Measurements from ENCODE around the gene NOL3. TPM values are rescaled to one million over a fixed set of nuclear protein-coding genes. Genes with fewer than 3 reads are reported as not detected.
A peak's percentile ranks its signal among the peaks of the same experiment; 100 is the strongest.

The NOL3 gene
- total and polyA plus RNA-seq, 4 donors: 3.0 to 18.0 (median 10.7) TPM

DNA sequence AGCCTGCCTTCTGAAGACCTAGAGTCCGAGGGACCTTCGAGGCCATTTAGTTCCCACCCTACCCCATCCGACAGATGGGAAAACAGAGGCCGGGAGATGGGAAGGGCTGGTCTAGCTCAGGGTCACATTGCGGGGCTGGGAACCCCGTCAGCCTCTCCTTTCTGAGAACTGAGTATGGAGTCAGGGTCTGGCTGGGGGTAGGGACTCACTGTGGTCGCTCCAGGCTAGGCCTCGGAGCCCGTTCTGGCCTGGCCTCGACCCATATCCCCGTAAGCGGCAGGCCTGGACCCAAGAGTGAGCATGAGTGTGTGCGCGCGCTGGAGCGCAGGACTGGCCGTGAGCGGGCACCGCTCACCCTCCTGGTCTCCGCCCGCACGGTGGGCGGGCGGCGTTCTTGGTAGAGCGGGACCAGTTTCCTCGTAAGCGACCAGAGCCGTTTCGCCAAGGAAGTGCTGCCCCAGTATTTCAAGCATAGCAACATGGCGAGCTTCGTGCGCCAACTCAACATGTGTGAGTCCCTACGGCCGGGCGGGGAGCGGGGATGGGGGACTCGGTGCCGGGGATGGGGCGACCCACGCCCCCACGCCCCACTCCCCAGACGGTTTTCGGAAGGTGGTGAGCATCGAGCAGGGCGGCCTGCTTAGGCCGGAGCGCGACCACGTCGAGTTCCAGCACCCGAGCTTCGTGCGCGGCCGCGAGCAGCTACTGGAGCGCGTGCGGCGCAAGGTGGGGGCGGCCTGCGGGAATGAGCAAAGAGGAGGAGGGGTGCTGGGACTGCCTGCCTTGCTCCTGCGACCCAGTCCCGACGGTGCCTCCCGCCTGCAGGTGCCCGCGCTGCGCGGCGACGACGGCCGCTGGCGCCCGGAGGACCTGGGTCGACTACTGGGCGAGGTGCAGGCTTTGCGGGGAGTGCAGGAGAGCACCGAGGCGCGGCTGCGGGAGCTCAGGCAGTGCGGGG, 4.9 kb upstream of the NOL3 start:
- H3K9me3 ChIP-seq (ENCODE audit: control insufficient read depth in 4 of 4, low read length in 3 of 4): no peaks in the 10 kb centered on the region
- no peak overlapping the region for H3K9ac ChIP-seq (ENCODE audit: low read depth in 1 of 2, low read length in 2 of 2)
- peaks cover 29 to 50% (median 38%) of the 10 kb centered on the region in 4 donors for H3K4me1 ChIP-seq (ENCODE audit: control insufficient read depth in 4 of 4, insufficient read depth in 4 of 4, low read length in 3 of 4)
- H3K27me3 ChIP-seq (ENCODE audit: control insufficient read depth in 4 of 4, insufficient read depth in 4 of 4, low read length in 3 of 4): no peaks in the 10 kb centered on the region
- peak overlapping the region in 1 of 3 donors; percentile 39 for H3K4me3 ChIP-seq (ENCODE audit: low read depth in 1 of 3, low read length in 3 of 3)
- WGBS: 22% methylated on average over 85 of the region's 85 CpGs
- H3K27ac ChIP-seq (ENCODE audit: low read depth in 1 of 2, low read length in 2 of 2): no peak overlapping the region
- H3K36me3 ChIP-seq (ENCODE audit: control insufficient read depth in 4 of 4, insufficient read depth in 3 of 4, low read depth in 1 of 4, low read length in 3 of 4): peaks cover 0 to 2% (median 0%) of the 10 kb centered on the region in 4 donors
- no peak for DNase-seq (ENCODE audit: low spot score)
- TF ChIP-seq HNF4A (conservative IDR thresholded peaks at IDR 0.05) (no peak), YY1 (IDR thresholded peaks at IDR 0.05) (no peak), HNF4G (IDR thresholded peaks at IDR 0.05) (no peak), TAF1 (conservative IDR thresholded peaks at IDR 0.05) (no peak), SP1 (IDR thresholded peaks at IDR 0.05) (no peak), FOXA2 (IDR thresholded peaks at IDR 0.05) (no peak), GABPA (IDR thresholded peaks at IDR 0.05 in 1 of 2, conservative IDR thresholded peaks at IDR 0.05 in 1 of 2) (no peak), JUND (IDR thresholded peaks at IDR 0.05) (no peak)
- TF ChIP-seq, protein P1, sequence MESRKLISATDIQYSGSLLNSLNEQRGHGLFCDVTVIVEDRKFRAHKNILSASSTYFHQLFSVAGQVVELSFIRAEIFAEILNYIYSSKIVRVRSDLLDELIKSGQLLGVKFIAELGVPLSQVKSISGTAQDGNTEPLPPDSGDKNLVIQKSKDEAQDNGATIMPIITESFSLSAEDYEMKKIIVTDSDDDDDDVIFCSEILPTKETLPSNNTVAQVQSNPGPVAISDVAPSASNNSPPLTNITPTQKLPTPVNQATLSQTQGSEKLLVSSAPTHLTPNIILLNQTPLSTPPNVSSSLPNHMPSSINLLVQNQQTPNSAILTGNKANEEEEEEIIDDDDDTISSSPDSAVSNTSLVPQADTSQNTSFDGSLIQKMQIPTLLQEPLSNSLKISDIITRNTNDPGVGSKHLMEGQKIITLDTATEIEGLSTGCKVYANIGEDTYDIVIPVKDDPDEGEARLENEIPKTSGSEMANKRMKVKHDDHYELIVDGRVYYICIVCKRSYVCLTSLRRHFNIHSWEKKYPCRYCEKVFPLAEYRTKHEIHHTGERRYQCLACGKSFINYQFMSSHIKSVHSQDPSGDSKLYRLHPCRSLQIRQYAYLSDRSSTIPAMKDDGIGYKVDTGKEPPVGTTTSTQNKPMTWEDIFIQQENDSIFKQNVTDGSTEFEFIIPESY (IDR thresholded peaks at IDR 0.05): no peak
- TF ChIP-seq, protein P2, sequence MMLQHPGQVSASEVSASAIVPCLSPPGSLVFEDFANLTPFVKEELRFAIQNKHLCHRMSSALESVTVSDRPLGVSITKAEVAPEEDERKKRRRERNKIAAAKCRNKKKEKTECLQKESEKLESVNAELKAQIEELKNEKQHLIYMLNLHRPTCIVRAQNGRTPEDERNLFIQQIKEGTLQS (IDR thresholded peaks at IDR 0.05): no peak

DNA sequence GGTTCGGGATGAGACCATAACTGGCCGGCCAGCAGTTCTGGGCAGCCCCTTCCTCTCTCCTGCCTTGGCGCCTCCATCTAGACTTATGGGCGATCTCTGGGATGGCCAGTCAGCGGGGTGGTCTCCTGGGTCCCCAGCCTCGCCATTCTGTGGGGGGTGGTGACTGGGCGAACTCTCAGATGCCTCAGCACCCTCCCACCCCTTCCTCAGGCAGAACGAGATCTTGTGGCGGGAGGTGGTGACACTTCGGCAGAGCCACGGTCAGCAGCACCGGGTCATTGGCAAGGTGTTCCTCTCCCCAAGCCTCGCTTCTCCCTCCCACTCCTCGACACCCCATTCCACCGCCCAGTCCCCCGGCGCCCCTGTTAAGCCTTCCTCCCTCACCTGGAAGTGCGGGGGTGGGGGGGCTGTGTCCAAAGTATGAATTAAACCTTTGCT, 4.2 kb upstream of the NOL3 start:
- H3K9me3 ChIP-seq (ENCODE audit: control insufficient read depth in 4 of 4, low read length in 3 of 4): no peaks in the 10 kb centered on the region
- TF ChIP-seq, protein P3, sequence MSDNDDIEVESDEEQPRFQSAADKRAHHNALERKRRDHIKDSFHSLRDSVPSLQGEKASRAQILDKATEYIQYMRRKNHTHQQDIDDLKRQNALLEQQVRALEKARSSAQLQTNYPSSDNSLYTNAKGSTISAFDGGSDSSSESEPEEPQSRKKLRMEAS (IDR thresholded peaks at IDR 0.05): no peak
- TF ChIP-seq HNF4G (IDR thresholded peaks at IDR 0.05) (no peak), GABPA (IDR thresholded peaks at IDR 0.05 in 1 of 2, conservative IDR thresholded peaks at IDR 0.05 in 1 of 2) (no peak), HNF4A (conservative IDR thresholded peaks at IDR 0.05) (no peak)
- WGBS: 53% methylated on average over 18 of the region's 18 CpGs
- H3K9ac ChIP-seq (ENCODE audit: low read depth in 1 of 2, low read length in 2 of 2): no peak overlapping the region
- H3K27me3 ChIP-seq (ENCODE audit: control insufficient read depth in 4 of 4, insufficient read depth in 4 of 4, low read length in 3 of 4): no peaks in the 10 kb centered on the region
- H3K4me1 ChIP-seq (ENCODE audit: control insufficient read depth in 4 of 4, insufficient read depth in 4 of 4, low read length in 3 of 4): peaks cover 29 to 43% (median 34%) of the 10 kb centered on the region in 4 donors
- H3K27ac ChIP-seq (ENCODE audit: low read depth in 1 of 2, low read length in 2 of 2): no peak overlapping the region
- H3K36me3 ChIP-seq (ENCODE audit: control insufficient read depth in 4 of 4, insufficient read depth in 3 of 4, low read depth in 1 of 4, low read length in 3 of 4): peaks cover 0 to 2% (median 0%) of the 10 kb centered on the region in 4 donors
- H3K4me3 ChIP-seq (ENCODE audit: low read depth in 1 of 3, low read length in 3 of 3): no peak overlapping the region
- no peak for DNase-seq (ENCODE audit: low spot score)

DNA sequence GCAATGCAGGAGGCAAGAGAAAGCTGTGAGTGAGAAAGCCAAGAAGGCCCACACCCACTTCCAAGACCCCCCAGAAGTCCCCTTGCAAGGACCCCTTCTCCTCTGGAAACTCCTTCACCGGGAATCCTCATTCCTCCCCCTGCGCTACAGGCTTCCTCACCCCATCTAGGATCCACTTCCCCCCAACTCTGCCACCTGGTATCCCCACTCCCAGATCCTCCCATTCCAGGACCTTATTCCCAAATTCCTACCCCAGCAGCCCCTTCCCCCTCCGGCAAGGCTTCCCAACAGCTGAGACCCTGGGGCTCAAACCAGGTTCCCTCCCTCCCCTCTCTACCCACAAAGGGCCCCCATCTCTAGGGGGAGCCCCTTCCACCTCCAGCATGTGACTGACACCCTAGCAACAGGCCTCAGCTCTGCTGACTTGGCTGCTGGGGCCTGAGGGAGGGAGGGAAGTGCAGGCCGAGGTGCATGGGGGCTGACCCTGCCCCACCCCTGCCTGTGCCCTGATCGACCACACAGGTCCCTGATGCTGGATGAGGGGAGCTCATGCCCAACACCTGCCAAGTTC, 3.7 kb upstream of the NOL3 start:
- no peak for TF ChIP-seq HNF4G (IDR thresholded peaks at IDR 0.05)
- TF ChIP-seq, protein P2 (IDR thresholded peaks at IDR 0.05): no peak
- TF ChIP-seq, protein P3 (IDR thresholded peaks at IDR 0.05): no peak
- no peak for TF ChIP-seq EGR1 (IDR thresholded peaks at IDR 0.05; ENCODE audit: low read depth in 2 of 2)
- TF ChIP-seq RXRA (IDR thresholded peaks at IDR 0.05): no peak
- no peak for TF ChIP-seq JUND (IDR thresholded peaks at IDR 0.05)
- TF ChIP-seq TAF1 (conservative IDR thresholded peaks at IDR 0.05): no peak
- no peak for TF ChIP-seq NR2F2 (IDR thresholded peaks at IDR 0.05)
- TF ChIP-seq GABPA (IDR thresholded peaks at IDR 0.05 in 1 of 2, conservative IDR thresholded peaks at IDR 0.05 in 1 of 2): no peak
- TF ChIP-seq, protein P4, sequence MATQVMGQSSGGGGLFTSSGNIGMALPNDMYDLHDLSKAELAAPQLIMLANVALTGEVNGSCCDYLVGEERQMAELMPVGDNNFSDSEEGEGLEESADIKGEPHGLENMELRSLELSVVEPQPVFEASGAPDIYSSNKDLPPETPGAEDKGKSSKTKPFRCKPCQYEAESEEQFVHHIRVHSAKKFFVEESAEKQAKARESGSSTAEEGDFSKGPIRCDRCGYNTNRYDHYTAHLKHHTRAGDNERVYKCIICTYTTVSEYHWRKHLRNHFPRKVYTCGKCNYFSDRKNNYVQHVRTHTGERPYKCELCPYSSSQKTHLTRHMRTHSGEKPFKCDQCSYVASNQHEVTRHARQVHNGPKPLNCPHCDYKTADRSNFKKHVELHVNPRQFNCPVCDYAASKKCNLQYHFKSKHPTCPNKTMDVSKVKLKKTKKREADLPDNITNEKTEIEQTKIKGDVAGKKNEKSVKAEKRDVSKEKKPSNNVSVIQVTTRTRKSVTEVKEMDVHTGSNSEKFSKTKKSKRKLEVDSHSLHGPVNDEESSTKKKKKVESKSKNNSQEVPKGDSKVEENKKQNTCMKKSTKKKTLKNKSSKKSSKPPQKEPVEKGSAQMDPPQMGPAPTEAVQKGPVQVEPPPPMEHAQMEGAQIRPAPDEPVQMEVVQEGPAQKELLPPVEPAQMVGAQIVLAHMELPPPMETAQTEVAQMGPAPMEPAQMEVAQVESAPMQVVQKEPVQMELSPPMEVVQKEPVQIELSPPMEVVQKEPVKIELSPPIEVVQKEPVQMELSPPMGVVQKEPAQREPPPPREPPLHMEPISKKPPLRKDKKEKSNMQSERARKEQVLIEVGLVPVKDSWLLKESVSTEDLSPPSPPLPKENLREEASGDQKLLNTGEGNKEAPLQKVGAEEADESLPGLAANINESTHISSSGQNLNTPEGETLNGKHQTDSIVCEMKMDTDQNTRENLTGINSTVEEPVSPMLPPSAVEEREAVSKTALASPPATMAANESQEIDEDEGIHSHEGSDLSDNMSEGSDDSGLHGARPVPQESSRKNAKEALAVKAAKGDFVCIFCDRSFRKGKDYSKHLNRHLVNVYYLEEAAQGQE (IDR thresholded peaks at IDR 0.05): no peak
- 83% methylated on average over 5 of the region's 5 CpGs for WGBS
- no peaks in the 10 kb centered on the region for H3K27me3 ChIP-seq (ENCODE audit: control insufficient read depth in 4 of 4, insufficient read depth in 4 of 4, low read length in 3 of 4)
- peaks cover 29 to 37% (median 32%) of the 10 kb centered on the region in 4 donors for H3K4me1 ChIP-seq (ENCODE audit: control insufficient read depth in 4 of 4, insufficient read depth in 4 of 4, low read length in 3 of 4)
- no peak for DNase-seq (ENCODE audit: low spot score)
- no peak overlapping the region for H3K9ac ChIP-seq (ENCODE audit: low read depth in 1 of 2, low read length in 2 of 2)
- peaks cover 0 to 2% (median 0%) of the 10 kb centered on the region in 4 donors for H3K36me3 ChIP-seq (ENCODE audit: control insufficient read depth in 4 of 4, insufficient read depth in 3 of 4, low read depth in 1 of 4, low read length in 3 of 4)
- H3K4me3 ChIP-seq (ENCODE audit: low read depth in 1 of 3, low read length in 3 of 3): no peak overlapping the region
- H3K9me3 ChIP-seq (ENCODE audit: control insufficient read depth in 4 of 4, low read length in 3 of 4): no peaks in the 10 kb centered on the region
- no peak overlapping the region for H3K27ac ChIP-seq (ENCODE audit: low read depth in 1 of 2, low read length in 2 of 2)

All from liver (tissue), 9 donors.